Fibroblast of mammary gland (primary cell): ENCODE measurements around the gene RTN4IP1.
A peak's percentile ranks its signal among the peaks of the same experiment; 100 is the strongest.
"Not testable (repeated sequence)": the region's sequence is repeated elsewhere in the genome, so short reads cannot be mapped to it uniquely, and the experiment has no call there.

Experiments used
- DNase-seq: peaks from one replicate; pipeline ENCODE4 v3.0.0-alpha.2; 2010; ENCODE audit warnings: low read depth
- H3K4me3 ChIP-seq: 2 replicates; pipeline ENCODE4 v1.5.1; 2011; ENCODE audit warnings: low read depth, mild to moderate bottlenecking, low read length, moderate library complexity; ENCODE audit not compliant: control insufficient read depth
- CTCF ChIP-seq: conservative IDR thresholded peaks from 2 replicates; pipeline ENCODE4 v1.5.1; 2011; ENCODE audit warnings: low read depth, low read length, inconsistent platforms; ENCODE audit not compliant: control insufficient read depth, insufficient read depth

Gene RTN4IP1

GRCh38 chr6:106630366-106630765 is 1.1 kb upstream of the RTN4IP1 start:
- peak overlapping the region; percentile 84 for H3K4me3 ChIP-seq

GRCh38 chr6:106629859-106630163 is 513 bp upstream of the RTN4IP1 start:
- TF ChIP-seq CTCF: no peak
- peak overlapping the region; percentile 84 for H3K4me3 ChIP-seq
- no peak for DNase-seq

More at GRCh38 chr6:106630366-106630765, 1.1 kb upstream of the RTN4IP1 start:
- no peak for TF ChIP-seq CTCF
- no peak for DNase-seq

- DNase-seq: peak; percentile 8
- H3K4me3 ChIP-seq: peak overlapping the region; percentile 84
- TF ChIP-seq CTCF: no peak
These were observed 618 bp downstream of the RTN4IP1 start for GRCh38 chr6:106628658-106629102.

GRCh38 chr6:106627760-106628159 is 1.5 kb downstream of the RTN4IP1 start:
- not testable (repeated sequence) for H3K4me3 ChIP-seq, DNase-seq

- no peak for DNase-seq
- no peak overlapping the region for H3K4me3 ChIP-seq
- TF ChIP-seq CTCF: no peak
These were observed 2.8 kb downstream of the RTN4IP1 start for GRCh38 chr6:106626485-106626884.

- H3K4me3 ChIP-seq: no peak overlapping the region
- no peak for TF ChIP-seq CTCF
- DNase-seq: no peak
These were observed 6.3 kb downstream of the RTN4IP1 start for GRCh38 chr6:106623039-106623438.

GRCh38 chr6:106622412-106622811 is 6.9 kb downstream of the RTN4IP1 start:
- no peak for TF ChIP-seq CTCF
- DNase-seq: no peak
- no peak overlapping the region for H3K4me3 ChIP-seq
